SJCRH30 (cell line): ENCODE measurements around the gene GYPC. TPM values are rescaled to one million over a fixed set of nuclear protein-coding genes. Genes with fewer than 3 reads are reported as not detected.

ENCODE experiments used
- DNase-seq, 2 experiments: peaks; one replicate each; pipeline ENCODE4 v3.0.0-alpha.2; 2015 to 2020
- H3K27ac ChIP-seq: fragments of 250-450 bp; sonication (Bioruptor Pico); 2 replicates; pipeline ENCODE4 v1.5.1; 2020; ENCODE audit warnings: mild to moderate bottlenecking, moderate library complexity
- H3K27me3 ChIP-seq: fragments of 250-450 bp; sonication (Bioruptor Pico); 2 replicates; pipeline ENCODE4 v1.5.1; 2020; ENCODE audit warnings: mild to moderate bottlenecking, moderate library complexity
- H3K36me3 ChIP-seq: fragments of 250-450 bp; sonication (Bioruptor Pico); 2 replicates; pipeline ENCODE4 v1.5.1; 2020; ENCODE audit warnings: mild to moderate bottlenecking, moderate library complexity
- H3K4me1 ChIP-seq: fragments of 250-450 bp; sonication (Bioruptor Pico); 2 replicates; pipeline ENCODE4 v1.5.1; 2020; ENCODE audit warnings: mild to moderate bottlenecking, moderate library complexity
- H3K4me3 ChIP-seq: fragments of 250-450 bp; sonication (Bioruptor Pico); 2 replicates; pipeline ENCODE4 v1.5.1; 2020; ENCODE audit warnings: mild to moderate bottlenecking, moderate library complexity
- H3K9me3 ChIP-seq: fragments of 250-450 bp; sonication (Bioruptor Pico); replicated peaks from 2 replicates; pipeline ENCODE4 v1.5.1; 2020; ENCODE audit warnings: mild to moderate bottlenecking, moderate library complexity
- total RNA-seq: library from RNA; depleted of rRNA; stranded (reverse); fragments of >200 nt; shearing (Covaris generic); gene quantifications from 2 replicates; pipeline ENCODE4 v1.2.3, GENCODE V29; 2014; rRNA removed

The GYPC gene
- total RNA-seq, 1 experiment from 2014 or later, result 26.1 TPM

- no peaks in the 10 kb centered on the region for H3K27me3 ChIP-seq
- H3K36me3 ChIP-seq, result no peaks in the 10 kb centered on the region
- no peaks in the 10 kb centered on the region for H3K9me3 ChIP-seq
- H3K27ac ChIP-seq, result no peak overlapping the region
- DNase-seq, result no peak
- H3K4me3 ChIP-seq, result no peak overlapping the region
- peaks cover 10% of the 10 kb centered on the region; the same call in 1 of the 2 replicates for H3K4me1 ChIP-seq
Observed at GRCh38 chr2:126733795-126734194, 77.8 kb downstream of the GYPC start.

- no peak overlapping the region for H3K4me3 ChIP-seq
- H3K4me1 ChIP-seq, result peaks cover 10% of the 10 kb centered on the region; the same call in 1 of the 2 replicates
- no peaks in the 10 kb centered on the region for H3K9me3 ChIP-seq
- peak; percentile 45 to 69 for DNase-seq
- no peaks in the 10 kb centered on the region for H3K36me3 ChIP-seq
- no peak overlapping the region for H3K27ac ChIP-seq
- no peaks in the 10 kb centered on the region for H3K27me3 ChIP-seq
Observed at GRCh38 chr2:126736133-126736874, 80.3 kb downstream of the GYPC start.

DNA sequence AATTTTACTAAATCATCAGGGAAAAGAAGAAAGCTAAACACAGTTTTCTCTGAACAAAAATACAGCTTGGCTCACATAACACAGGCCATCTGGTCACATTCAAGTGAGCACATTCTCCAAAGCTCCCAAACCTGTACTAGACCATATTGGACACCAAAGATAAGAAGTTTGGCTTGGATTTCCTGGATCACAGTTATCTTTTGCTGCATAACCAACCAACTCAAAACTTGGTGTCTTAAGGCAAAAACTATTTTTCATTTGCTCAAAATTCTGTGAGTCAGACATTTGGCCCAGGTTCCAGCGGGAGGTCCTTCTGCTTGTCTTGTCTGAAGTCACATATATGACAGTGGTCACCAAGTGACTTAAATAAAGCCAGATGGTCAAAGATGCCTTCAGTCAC, 83.2 kb downstream of the GYPC start:
- no peaks in the 10 kb centered on the region for H3K36me3 ChIP-seq
- no peak for DNase-seq

GRCh38 chr2:126744640-126745039, 88.7 kb downstream of the GYPC start:
- H3K27ac ChIP-seq, result no peak overlapping the region
- no peaks in the 10 kb centered on the region for H3K36me3 ChIP-seq
- no peak overlapping the region for H3K4me3 ChIP-seq
- no peaks in the 10 kb centered on the region for H3K27me3 ChIP-seq
- no peak for DNase-seq
- H3K4me1 ChIP-seq, result no peaks in the 10 kb centered on the region
- no peaks in the 10 kb centered on the region for H3K9me3 ChIP-seq

More for the DNA sequence above, 83.2 kb downstream of the GYPC start:
- no peaks in the 10 kb centered on the region for H3K9me3 ChIP-seq
- no peaks in the 10 kb centered on the region for H3K27me3 ChIP-seq
- H3K27ac ChIP-seq, result no peak overlapping the region
- H3K4me3 ChIP-seq, result no peak overlapping the region
- peaks cover 10% of the 10 kb centered on the region; the same call in 1 of the 2 replicates for H3K4me1 ChIP-seq

Other genes starting within 250 kb of the GYPC start
- gene TEX51, start 242.7 kb downstream of the GYPC start, total RNA-seq, result not detected in 2 replicates